Skeletal muscle cell (primary cell): ENCODE results near the gene CYP19A1.

Experiments
- DNase-seq: peaks from one replicate; pipeline ENCODE4 v3.0.0-alpha.2; 2010; ENCODE audit warnings: low read depth
- H3K4me3 ChIP-seq: 2 replicates; pipeline ENCODE4 v1.5.1; 2011; ENCODE audit warnings: low read depth, mild to moderate bottlenecking, control low read depth, low read length, moderate library complexity

Gene CYP19A1

GRCh38 chr15:51170882-51171633 lies 167.3 kb downstream of the CYP19A1 start:
- DNase-seq: no peak

DNA sequence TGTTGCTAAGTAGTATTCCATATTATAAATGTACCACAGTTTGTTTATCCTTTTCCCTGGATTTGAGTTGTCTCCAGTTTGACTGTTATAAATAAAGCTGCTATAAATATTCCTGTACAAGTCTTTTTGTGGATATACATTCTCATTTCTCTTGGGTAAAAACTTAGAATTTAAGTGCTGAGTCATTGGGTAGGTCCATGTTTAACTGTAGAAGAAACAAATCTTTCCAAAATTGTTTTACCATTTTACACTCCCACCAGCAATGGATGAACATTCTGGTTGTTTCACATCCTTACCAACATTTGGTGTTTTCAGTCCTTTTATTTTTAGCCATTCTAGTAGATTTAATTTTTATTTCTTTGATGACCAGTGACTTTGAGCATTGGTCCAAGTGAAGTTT lies 169.7 kb downstream of the CYP19A1 start:
- no peak overlapping the region for H3K4me3 ChIP-seq
- DNase-seq: no peak

More at GRCh38 chr15:51170882-51171633, 167.3 kb downstream of the CYP19A1 start:
- H3K4me3 ChIP-seq: no peak overlapping the region

GRCh38 chr15:51163843-51164242 lies 174.6 kb downstream of the CYP19A1 start:
- no peak overlapping the region for H3K4me3 ChIP-seq

GRCh38 chr15:51162865-51163762 lies 175.3 kb downstream of the CYP19A1 start:
- DNase-seq: no peak
- peak overlapping the region; percentile 16 for H3K4me3 ChIP-seq

More at GRCh38 chr15:51163843-51164242, 174.6 kb downstream of the CYP19A1 start:
- DNase-seq: no peak

GRCh38 chr15:51161491-51162220 lies 176.7 kb downstream of the CYP19A1 start:
- H3K4me3 ChIP-seq: no peak overlapping the region
- DNase-seq: no peak

GRCh38 chr15:51160484-51160883 lies 177.9 kb downstream of the CYP19A1 start:
- no peak for DNase-seq
- H3K4me3 ChIP-seq: no peak overlapping the region
